Stimulated activated CD4-positive, alpha-beta T cell treated with anti-CD3 and anti-CD28 coated beads, Interleukin-12 subunit alpha, Interleukin-12 subunit beta, amount 100 ng/mL, for 48 hours (primary cell): ENCODE results near the gene FBXW4.

Experiments
- DNase-seq, 3 donors: peaks; one replicate each; pipeline ENCODE4 v3.0.0-alpha.2; 2020; ENCODE audit warnings: low read depth in 2 of 3, low spot score in 1 of 3

Gene FBXW4

DNA sequence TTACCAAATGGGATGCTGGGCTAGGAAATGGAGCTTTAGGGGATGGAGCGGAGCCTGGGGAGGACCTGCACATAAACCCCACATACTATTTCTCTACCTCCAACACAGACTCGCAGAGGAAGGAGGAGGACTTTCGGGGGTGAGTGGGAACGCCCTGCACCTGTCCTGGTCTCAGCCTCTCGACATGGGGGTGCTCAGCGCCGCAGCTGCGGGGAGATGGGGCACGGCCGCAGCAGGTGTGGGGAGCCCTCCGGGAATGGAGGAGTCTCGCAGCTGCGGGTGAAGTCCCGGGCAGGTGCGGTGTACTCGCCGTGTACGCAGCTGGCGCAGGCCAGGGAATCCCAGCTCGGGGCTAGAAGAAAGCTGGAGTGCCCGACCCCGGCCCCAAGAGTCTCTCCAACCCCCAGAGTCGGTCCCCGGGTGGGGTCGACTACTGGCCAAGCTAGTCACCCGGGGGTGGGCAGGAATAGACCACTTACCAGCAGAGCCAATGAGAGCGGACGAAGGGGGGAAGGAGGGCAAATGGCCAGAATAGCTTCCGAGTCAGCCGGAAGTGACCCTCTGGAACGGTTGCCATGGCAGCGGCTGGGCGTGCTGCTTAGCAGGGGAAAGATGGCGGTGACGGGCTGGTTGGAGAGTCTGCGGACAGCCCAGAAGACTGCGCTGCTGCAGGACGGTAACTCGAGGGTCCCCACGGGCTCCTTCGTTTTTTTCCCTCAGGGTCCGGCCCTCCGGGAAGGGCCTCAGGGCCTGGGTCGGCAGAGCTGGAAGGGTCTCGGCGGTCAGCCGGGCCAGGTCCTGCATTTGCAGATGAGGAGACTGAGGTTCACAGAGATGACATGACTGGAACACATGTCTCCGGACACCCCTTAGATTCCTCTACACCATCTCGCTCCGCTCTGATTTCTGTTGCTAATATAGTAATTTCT, 107.0 kb downstream of the FBXW4 start, which contains the start of the genes DPCD and POLL:
DPCD (plus strand) TSS at position 597 of the 929 bp plus-strand sequence; CDS start at position 613, 16 bp downstream.
POLL (minus strand) TSS at position 533 of the 929 bp plus-strand sequence. CDS start 897 bp downstream, outside the sequence.
- peak; percentile 79 to 92 (median 91) for DNase-seq

DNA sequence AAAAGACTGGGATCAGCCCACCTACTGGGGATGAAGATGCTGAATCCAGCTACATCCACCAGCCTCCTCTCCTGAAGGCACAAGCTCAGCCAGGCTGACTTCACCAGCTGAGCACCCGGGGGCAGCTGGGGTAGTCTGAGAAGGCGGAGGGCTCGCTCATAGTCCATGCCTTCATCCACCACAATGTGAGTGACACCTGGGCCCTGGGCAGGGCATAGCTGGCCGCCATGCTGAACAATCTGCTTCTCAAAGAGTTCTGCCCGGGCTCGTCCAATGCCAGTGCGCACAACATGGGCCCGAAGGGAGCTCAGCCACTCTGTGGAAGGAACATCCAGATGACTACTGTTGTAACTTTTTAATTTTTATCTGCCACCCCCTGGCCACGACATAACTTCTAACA, 109.1 kb downstream of the FBXW4 start:
- DNase-seq = no peak

DNA sequence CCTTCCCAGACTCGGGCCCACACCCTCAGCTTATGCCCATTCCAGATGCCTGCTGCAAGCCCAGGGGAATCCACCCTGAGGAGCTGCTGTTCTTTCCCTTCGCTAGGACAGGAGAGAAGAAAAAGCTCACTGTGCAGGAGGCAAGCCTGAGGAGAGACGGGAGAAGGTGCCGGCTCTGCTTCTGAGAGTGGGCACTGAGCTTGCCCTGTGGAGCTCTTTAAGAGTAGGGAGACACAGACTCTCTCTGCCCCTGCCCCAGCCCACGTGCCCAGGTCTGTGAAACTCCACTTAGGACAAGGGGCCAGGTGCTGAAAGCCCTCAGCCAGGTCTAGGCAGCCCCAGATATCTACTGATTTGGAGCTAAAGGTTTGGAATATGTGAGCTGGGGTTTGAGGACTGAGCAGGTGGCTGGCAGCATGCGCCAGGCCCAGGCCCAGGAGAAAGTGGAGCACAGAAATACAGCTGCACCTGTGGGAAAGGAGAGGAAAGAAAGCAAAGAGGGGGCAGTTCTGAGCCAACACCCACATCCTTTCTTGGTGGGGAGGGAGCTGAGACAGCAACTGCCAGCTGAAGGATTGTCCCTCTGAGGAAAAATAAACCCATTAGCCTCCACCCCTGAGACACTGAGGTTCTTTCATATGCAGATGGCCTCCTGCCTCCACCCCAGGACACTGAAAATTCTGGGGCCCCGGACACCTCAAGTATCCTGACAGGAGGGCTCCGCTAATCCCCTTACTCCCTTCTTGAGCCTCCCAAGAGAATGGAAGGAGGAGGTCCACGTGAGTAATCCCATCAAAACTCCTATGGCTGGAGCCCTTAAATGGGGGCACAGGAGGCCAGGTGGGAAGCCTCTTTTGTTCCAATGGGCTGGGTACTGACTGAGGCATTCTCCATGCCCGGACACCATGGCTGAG, 114.2 kb downstream of the FBXW4 start:
- DNase-seq = no peak

DNA sequence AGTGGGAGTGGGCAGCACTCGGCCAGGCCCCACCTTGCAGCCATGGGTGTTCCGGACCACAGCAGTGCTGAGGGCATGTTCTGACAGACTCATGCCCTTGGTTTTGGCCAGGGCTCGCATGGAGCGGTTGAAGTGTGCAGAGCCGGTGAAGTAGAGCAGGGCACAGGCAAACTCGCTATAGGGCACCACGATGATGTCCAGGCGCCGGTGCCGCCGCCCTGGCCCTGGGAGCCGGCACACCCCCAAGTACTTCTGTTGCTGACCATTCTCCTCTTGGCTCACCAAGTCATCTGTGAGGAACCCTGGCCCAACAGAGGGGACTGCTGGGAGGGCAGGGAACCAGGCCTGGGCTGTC, 115.5 kb downstream of the FBXW4 start:
- no peak for DNase-seq

DNA sequence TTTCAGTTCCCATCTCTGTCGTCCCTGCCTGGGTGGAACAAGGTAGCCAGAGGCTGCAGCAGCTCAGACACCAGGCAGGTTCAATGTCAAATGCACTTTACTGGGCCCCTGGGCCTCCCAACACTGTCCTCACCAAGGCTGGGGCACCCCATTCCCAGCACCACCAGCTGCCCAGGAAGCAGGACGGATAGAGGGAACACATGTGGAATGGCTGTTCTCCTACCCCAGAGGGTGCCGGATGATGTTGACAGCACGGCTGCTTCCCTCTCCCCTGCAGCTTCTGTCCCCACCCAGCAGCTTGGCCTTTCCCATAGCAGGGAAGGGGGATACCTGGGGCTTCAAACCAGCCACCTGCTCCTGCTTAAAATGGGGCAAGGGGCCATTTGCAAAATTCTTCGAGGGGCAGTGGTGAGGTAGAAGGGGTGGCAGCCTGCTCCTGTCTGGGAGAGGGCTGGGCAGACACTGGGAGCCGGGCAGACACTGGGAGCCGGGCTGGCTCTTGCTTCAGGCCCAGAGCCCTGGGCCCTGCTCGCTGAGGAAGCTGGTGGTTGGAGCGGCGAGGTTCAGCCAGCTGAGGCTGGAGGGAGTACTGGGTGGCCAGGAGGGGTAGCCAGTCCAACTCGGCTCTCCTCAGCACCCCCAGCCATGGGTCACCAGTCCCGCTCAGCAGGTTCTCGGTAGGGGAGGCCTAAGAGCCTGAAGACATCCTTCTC, 116.0 kb downstream of the FBXW4 start:
- DNase-seq = no peak

DNA sequence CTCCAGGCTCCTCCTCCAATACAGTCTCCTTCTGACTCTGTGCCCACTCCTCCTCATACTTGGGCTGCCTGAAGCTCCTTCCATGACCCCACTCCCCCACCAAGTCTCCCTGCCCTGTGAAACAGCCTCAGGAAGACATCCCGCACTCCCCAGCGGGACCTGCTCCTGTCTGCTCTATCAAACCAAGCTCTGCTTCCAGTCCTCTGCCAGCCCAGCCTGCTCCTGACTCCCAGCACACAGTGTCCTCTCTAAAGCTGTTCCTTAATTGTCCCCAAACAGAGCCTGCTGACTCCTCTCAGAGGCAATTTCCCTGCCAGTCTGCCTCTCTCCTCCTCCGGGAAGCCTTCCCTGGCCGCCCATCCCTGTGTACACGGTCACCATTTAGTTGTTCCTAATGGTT, 116.8 kb downstream of the FBXW4 start:
- no peak for DNase-seq

DNA sequence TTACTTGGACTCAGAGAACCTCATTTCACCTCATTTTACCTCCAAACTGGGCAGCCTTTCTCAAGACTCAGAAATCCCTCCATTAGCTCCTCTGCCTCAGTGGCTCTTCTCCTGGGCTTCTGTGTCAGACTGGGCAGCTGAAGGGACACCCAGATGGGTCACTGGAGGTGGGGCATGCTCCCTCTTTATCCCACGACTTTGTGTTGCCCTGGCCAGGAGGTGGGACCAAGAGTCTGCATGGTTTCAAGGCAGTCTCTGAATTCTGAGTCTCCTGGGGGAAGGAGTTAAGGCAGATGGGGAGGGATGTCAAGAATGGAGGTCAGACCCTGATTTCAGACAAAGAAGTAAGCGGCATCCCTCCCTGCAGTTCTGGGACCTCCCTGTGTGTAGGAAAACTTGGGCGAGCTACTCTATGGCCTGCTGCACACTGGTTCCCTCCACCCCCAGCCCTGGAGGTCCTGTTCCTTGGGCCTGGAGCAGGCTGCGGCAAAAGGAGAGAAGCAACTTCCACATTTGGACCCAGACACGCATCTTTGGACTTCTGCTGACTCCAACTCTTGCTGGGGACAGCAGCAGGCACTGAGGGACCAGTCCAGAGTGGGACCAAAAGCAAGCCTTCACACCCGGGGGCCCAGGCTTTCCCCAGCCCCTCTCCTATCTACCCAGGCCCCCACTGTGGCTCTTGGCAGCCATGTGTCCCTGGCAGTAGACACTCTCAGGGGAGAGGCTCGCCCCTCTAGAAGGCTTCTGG, 117.7 kb downstream of the FBXW4 start:
- no peak for DNase-seq

DNA sequence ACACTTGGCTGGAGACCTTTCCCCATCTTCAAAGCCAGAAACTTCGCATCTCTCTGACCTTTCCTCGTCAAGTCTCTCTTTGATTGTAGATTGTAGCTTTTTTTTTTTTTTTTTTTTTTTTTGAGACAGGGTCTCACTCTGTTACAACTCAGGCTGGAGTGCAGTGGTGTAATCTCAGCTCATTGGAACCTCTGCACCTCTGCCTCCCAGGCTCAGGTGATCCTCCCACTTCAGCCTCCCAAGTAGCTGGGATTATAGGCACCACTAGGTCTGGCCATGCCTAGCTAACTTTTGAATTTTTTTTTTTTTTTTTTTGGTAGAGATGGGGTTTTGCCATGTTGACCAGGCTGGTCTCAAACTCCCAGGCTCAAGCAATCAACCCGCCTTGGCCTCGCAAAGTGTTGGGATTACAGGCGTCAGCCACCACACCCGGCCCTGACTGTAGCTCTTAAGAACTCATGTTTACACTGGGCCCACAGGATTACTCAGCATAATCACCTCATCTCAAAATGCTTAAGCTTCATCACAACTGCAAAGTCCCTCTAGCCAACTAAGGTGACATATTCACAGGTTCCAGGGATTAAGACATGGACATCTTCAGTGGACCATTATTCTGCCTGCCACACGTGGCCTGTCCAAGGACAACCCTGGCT, 118.6 kb downstream of the FBXW4 start:
- DNase-seq = no peak

DNA sequence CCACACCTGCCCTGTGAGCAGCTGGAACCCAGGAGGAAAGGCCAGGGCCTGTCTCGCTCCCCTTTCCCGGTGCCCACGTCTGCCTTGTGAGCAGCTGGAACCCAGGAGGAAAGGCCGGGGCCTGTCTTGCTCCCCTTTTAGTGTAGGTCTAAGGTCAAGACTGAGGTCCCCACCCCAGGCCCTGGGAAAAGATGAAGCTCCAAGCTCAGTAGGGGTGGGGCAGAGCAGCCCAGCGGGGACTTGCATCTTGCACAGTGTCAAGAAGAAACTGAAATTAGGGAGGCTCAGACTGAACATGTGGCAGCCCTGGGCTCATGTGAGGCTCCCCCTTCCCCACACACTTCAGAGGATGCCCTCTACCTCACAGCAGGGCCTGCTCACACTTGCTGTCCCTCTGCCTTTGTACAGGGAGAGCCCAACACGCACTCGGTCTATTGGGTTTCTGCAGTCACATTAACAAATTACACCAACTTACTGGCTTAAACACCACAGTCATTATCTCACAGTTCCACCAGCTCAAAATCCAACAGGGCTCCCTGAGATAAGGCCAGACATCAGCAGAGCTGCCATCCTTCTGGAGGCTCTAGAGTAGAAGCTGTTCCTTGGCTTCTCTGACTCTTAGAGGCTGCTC, 119.3 kb downstream of the FBXW4 start:
- DNase-seq = no peak

DNA sequence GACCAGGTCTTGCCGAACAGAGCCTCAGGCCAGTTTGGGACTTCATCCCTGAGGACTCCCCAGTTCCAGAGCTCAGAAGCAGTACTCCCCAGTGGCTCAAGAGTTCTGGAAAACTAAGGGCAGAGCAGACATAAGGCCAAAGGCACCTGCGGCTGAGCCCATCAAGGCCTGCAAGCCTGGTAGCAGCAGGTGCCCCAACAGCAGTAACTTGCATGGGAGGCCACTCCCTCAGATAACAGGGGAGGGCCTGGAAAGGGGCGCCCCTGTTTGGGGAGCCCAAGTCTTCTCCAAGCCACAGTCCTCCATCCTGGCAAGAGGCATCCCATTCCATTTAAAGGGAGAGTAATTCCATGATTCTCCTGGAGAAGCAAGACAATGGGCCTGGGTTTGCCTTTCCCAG, 119.9 kb downstream of the FBXW4 start:
- DNase-seq = no peak

DNA sequence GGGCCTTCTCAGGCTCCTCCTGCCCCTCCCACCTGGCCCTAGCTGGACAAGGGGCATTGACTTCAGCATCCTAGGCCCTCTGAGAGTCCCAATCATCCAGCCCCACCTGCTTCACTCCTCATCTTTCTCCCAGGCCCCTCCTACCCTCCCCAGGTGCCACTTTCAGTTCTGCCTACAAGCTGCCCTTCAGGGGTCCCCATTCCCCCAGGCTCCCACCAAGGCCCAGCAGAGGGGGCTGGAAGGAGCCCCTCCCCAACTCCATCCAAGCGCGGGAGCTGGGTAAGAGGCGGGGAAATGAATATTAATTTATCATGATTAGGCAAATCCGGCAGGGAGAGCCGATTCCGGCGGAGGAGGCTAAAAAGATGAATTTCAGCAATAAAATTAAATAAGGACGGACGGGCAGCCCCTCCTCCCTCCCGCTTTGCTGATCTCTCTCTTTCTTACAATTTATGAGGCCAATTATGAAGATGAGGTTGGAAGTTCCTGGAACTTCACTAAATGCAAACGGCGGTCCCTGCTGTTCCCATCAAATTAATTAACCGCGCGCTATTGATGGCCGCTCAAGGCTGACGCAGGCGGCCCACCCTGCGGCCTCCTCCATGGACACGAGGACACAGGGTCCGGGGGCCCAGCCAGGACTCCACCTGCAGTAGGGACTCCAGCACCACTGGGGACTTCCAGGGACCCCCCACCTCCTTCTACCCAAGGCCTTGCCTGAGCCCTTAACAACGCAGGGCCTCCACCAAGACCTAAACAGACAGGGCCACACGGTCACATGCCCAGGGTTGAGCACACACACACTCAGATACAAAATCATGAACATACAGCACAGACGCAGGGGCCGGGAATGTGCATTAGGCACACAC, 120.9 kb downstream of the FBXW4 start:
- DNase-seq = no peak

DNA sequence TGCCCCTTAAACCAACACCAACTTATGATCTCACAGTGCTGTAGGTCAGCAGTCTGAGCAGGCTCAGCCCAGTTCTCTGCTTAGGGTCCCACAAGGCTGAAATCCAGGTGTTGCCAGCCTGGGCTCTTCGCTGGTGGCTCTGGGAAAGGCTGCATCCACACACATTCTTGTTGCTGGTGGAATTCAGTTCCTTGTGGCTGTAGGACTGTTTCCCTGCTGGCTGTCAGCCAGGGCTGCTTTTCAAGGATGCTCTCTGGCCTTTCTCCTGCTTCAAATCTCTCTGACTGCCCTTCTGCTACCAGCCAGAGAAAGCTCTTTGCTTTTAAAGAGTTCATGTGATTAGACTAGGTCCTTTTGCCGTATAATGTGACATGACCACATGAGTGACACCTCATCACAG, 122.2 kb downstream of the FBXW4 start:
- DNase-seq = no peak

DNA sequence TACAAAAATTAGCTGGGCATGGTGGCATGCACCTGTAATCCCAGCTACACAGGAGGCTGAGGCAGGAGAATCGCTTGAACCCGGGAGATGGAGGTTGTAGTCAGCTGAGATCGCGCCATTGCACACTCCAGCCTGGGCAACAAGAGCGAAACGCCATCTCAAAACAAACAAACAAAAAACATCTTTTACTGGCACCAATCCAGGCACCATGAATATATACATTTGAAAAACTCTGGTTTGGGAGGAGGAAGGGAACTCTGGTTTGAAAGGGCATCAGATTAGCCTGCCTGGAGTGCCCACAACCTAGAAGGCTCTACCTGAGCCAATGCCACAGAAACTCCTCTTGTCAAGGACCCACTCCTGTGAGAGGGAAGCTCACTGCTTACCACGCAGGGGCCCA, 122.8 kb downstream of the FBXW4 start:
- no peak for DNase-seq

DNA sequence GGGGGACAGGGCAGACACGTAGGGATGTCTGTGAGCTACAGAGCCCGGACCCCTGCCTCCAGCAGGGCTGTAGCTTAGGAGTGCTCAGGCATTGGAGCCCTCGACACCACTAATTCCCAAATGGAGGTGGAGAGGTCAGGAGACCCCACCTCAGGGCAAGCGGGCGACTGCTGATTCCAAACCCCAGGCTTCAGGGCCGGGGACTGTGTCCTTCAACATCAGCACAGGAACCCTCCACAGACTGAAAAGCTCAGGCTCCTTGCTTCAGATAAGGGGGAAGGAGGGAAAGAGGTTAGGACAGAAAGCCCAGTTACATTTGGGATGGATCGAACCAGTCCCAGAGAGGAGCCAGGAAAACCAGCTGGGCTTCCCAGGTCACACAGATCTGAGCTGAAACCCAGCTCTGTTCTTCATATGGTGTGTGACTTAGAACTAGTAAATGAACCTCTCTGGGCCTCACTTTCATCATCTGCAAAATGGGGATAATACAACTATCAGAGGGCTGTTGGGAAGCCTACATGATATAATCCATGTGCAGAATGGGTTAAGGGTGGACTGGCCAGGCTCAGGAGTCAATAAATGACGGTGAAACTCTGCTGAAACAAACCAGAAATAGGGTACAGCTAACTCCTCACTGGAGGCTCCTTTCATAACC, 123.6 kb downstream of the FBXW4 start:
- no peak for DNase-seq

DNA sequence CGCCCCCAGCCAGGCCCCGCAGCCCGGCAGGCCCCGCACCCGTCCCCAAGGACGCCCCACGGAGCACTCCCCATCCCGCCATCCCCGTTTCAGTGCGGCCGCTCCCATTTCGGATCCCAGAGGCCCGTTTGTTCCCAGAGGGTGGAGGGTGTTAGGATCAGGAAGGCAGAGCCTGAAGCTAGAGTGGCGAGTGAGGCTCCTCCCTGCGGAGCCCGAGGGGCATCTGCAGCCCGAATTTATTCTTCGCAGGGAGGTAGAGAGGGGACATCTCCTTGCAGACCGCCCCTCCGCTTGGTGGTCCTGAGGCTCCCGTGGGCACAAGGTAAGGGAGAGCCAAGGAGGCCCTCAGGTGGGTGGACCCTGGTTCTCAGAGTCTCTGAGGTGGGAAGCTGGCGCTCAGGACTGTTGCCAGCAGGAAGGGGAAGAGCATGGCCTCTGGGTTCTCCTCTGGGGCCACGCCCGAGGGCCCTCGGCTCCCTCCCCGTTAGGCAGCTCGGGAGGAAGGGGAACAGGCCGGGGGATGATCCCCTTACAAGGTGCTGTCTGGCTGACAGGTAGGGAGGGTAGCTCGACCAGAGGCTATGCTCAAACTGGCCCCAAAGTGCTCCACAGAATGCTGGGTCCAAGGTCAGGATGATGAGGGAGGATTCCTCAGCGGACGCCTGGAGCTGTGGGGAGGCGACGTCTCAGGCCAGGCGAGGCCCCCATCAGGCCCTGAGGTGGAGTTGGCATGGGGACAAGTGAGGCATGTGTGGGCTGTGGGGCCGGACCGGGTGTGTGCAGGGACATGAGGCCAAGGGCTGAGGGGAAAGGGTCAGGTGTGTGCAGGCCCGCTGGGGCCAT, 124.3 kb downstream of the FBXW4 start:
- no peak for DNase-seq

DNA sequence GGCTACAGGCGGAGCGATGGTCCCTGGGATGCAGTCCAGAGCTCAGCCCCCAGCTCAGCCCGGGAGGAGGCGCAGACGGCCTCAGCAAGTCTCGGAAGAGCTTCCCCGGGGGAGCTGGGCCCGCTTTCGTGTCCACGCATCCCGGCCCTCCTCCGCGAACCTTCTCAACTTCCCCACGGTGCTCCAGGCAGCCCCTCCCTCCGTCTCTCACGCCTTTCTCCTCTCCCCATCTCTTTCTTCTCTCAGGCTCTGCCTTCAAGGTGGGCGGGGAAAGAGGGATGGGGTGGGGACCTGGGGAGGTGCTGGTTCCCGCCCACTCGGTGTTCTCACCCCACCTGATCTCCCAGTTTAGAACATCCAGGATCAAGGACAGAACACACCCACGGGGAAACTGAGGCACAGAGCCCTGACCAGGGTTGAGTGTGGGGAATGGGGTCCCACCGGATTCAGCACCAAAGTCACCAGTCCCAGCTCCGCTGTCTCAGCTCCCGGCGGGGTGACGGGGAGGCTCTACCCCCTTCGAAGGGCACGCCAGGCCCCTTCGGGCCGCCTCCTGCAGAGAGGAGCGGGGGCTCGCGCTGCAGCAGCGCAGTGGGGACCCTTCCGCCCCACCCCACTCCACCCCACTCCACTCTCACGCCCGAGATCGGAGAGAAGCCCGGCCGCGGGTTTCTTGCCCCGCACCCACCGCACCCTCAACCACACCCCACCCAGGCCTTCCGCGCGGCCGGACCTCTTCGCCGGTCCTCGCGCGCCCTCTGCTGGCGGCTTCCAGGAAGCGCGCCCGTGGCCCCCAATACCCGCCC, 125.1 kb downstream of the FBXW4 start:
- DNase-seq = peak; percentile 52 to 81 (median 70)

DNA sequence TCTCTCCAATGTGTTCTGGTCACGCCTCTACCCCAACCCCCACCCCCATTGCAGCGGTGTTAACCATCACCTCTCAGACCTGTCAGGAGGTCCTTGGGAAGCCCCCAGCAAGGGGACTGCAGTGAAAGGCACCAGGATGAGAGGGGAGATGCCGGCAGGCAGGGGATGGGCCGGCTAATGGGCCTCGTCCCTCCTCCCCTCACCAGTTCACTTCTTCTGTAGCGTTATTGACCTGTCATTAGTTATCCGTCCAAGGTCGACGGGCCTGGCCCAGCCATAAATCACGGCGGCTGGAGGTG, 125.7 kb downstream of the FBXW4 start:
- no peak for DNase-seq
